H54 (cell line): ENCODE measurements around the gene LDB1.

ENCODE experiments used
- DNase-seq: peaks from one replicate; pipeline ENCODE4 v3.0.0; 2011; ENCODE audit warnings: low spot score, mixed read lengths; ENCODE audit not compliant: insufficient read length
- FAIRE-seq: peaks from 3 replicates; lab custom pipeline; 2011; peaks lifted over from hg19 to GRCh38; lab: Jason Lieb, UNC
- POLR2A ChIP-seq: IDR thresholded peaks from 2 replicates; pipeline ENCODE4 v1.6.1; 2011; ENCODE audit warnings: low read depth, mild to moderate bottlenecking, low read length

LDB1 gene

DNA sequence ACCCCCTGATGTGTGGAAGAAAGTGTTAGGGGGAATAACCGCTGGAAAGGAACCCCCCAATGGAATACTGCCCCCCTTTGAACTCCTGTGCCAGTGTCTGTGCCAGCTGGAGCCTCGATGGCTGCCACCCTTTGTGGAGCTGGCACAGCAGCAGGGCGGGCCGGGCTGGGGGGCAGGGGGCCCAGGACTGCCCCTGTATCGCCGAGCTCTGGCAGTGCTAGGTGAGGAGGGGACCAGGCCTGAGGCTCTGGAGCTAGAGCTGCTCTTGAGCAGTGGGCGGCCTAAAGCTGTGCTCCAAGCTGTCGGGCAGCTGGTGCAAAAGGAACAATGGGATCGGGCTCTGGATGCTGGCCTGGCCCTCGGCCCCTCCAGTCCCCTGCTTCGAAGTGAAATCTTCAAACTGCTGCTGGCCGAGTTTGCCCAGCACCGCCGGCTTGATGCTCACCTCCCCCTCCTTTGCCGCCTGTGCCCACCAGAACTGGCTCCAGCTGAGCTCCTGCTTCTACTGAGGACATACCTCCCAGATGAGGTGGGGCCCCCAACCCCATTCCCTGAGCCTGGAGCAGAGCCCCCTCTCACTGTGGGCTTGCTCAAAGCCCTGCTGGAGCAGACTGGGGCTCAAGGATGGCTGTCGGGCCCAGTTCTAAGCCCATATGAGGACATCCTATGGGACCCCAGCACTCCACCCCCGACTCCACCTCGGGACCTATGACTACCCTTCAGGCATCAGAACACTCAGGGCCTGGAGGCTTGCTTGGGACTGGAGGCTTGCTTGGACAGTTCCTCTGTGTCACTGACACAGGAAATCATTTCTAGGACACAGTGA, 52.9 kb downstream of the LDB1 start:
- no peak for TF ChIP-seq POLR2A
- DNase-seq, result no peak
- FAIRE-seq, result no peak

DNA sequence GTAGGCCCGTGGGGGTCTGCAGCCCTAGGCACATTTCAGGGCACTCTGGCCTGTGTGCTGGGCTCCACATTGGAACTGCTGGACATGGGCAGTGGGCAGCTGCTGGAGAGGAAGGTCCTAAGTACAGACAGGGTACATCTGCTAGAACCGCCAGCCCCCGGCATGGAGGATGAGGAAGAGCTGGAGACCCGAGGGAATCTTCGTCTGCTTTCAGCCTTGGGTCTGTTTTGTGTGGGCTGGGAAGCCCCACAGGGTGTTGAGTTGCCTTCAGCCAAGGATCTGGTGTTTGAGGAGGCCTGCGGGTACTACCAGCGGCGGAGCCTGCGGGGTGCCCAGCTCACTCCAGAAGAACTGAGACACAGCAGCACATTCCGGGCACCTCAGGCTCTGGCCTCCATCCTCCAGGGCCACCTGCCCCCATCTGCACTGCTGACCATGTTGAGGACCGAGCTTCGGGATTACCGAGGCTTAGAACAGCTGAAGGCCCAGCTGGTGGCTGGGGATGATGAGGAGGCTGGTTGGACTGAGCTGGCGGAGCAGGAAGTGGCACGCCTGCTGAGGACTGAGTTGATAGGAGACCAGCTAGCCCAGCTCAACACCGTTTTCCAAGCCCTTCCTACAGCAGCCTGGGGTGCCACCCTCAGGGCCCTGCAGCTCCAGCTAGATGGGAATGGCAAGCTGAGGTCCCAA, 53.6 kb downstream of the LDB1 start:
- TF ChIP-seq POLR2A, result no peak

DNA sequence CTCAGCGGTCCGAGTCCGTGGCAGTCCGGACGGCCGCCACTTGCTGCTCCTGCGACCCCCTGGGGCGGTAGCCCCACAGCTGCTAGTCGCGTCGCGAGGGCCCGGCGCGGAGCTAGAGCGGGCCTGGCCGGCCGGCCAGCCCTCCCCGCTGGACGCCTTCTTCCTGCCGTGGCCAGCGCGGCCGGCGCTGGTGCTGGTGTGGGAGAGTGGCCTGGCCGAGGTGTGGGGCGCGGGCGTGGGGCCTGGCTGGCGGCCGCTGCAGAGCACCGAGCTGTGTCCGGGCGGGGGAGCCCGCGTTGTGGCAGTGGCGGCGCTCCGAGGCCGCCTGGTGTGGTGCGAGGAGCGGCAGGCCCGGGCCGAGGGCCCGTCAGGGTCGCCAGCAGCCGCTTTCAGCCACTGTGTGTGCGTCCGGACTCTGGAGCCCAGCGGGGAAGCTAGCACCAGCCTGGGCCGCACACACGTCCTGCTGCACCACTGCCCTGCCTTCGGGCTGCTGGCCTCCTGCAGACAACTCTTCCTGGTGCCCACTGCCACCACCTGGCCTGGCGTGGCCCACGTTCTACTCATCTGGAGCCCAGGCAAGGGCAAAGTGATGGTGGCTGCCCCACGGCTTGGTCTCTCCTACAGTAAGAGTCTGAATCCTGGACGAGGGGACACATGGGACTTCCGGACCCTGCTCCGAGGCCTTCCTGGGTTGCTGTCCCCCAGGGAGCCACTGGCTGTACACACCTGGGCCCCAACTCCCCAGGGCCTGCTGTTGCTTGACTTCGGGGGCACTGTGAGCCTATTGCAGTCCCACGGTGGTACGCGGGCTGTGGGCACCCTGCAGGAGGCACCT, 54.4 kb downstream of the LDB1 start:
- TF ChIP-seq POLR2A, result peak; percentile 46
- no peak for FAIRE-seq
- DNase-seq, result peak; percentile 26

More for the DNA sequence above, 53.6 kb downstream of the LDB1 start:
- FAIRE-seq (no peak), DNase-seq (no peak)

DNA sequence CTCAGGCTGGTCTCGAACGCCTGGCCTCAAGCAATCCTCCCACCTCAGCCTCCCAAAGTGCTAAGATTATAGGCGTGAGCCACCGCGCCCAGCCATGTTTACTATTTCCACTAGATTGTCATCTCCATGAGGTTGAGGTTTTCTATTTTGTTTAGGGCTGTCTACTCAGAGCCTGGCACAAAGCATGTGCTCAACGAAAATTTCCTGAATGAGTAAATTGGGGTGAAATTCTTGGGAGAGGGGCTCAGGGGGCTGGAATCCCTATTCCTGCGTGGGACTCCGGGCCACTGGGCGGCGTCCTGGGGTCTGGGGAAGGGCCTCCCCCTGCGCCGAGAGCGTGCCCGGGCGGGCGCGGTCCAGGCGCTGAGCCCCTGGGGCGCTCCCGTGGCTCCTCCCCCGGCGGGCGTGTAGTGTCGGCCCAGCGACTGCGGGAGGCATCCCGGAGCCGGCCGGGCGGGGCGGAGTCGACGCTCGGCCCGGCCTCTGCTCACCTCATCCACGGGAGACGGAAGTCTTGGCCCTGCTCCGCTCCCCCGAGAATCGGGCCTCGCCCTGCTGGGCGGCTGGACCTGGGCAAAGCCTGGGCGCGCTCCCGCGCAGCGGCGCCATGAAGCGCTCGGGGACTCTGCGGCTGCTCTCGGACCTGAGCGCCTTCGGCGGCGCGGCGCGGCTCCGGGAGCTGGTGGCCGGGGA, 55.2 kb downstream of the LDB1 start, which contains the start of gene HPS6:
Gene HPS6, plus strand, starts transcription at position 482 of the 693 bp plus-strand sequence. Its CDS starts 126 bp downstream, at position 608.
- DNase-seq, result peak; percentile 95
- FAIRE-seq, result no peak
- peak; percentile 85 for TF ChIP-seq POLR2A

DNA sequence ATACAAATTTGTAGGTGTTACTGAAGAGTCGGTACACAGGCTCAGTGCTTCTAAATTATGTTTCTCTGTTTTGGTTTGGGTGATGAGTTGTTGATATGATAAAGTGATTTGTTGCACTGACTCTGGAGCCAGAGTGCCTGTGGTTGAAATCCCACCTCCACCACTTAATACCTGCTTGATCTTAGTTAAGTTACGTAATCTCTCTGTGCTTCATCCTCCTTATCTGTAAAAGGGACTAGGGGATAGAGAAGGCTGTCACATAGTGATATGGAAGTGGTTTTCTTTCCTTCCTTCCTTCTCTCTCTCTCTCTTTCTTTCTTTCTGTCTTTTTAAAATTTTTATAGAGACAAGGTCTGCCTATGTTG, 55.7 kb downstream of the LDB1 start:
- TF ChIP-seq POLR2A, result no peak
- DNase-seq (no peak), FAIRE-seq (no peak)

DNA sequence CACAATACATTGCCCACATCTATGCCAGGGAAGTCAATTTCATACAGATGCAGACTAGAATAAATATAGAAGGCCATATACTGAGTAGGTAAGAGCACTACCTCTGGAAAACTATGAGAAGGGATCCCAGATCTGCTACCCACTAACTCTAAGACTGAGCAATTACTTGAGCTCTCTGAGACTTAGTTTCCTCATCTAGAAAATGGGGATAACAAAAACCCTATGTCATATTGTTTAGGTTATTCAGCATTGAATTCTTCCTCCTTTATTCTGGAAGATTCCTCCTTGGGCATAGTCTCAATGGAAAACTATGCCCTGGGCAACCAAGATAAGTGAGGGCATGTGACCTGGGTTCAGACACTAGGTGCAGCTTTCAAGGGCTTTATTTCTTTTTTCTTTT, 60.2 kb downstream of the LDB1 start:
- FAIRE-seq (no peak), DNase-seq (no peak)
- TF ChIP-seq POLR2A, result no peak
